ENCODE data around the gene ASPA.

GRCh38 chr17:3526491-3526890, 50.7 kb downstream of the ASPA start:
- TF ChIP-seq, protein P1, sequence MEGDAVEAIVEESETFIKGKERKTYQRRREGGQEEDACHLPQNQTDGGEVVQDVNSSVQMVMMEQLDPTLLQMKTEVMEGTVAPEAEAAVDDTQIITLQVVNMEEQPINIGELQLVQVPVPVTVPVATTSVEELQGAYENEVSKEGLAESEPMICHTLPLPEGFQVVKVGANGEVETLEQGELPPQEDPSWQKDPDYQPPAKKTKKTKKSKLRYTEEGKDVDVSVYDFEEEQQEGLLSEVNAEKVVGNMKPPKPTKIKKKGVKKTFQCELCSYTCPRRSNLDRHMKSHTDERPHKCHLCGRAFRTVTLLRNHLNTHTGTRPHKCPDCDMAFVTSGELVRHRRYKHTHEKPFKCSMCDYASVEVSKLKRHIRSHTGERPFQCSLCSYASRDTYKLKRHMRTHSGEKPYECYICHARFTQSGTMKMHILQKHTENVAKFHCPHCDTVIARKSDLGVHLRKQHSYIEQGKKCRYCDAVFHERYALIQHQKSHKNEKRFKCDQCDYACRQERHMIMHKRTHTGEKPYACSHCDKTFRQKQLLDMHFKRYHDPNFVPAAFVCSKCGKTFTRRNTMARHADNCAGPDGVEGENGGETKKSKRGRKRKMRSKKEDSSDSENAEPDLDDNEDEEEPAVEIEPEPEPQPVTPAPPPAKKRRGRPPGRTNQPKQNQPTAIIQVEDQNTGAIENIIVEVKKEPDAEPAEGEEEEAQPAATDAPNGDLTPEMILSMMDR (conservative IDR thresholded peaks at IDR 0.05 in 1 of 2, IDR thresholded peaks at IDR 0.05 in 1 of 2; ENCODE audit: extremely low read depth in 1 of 2, insufficient read depth in 1 of 2, low read depth in 1 of 2, low read length in 2 of 2): no peak
- TF ChIP-seq EZH2 (IDR thresholded peaks at IDR 0.05; ENCODE audit: borderline replicate concordance, low read length): no peak

Measured in mammary epithelial cell (primary cell).